GM19351 (cell line): ENCODE results near the gene SFMBT2.

Experiments used
- ATAC-seq: cut with Tn5 transposase; IDR thresholded peaks from one replicate; pipeline ENCODE4 v1.9.1; 2021; ENCODE audit warnings: mild to moderate bottlenecking, moderate library complexity; ENCODE audit not compliant: unreplicated experiment

The SFMBT2 gene

DNA sequence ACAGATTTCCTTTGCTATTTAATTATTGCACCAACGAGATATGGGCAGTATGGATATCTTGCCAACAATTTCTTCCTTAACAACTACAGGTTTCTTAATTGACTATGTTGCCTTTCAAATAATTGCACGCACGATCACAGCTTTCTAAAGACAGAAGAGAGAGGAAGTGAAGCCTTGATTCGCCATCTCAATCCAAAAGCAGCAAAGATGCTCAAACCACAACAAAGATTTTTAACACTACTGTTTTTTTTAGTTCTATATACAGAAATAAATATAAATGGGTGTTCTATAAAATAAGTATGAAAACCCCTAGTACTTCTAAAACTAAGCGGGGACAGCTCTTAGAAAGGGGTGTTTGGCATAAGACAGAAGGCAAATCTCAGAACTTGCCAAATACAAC, 251.3 kb downstream of the SFMBT2 start:
- no peak for ATAC-seq

DNA sequence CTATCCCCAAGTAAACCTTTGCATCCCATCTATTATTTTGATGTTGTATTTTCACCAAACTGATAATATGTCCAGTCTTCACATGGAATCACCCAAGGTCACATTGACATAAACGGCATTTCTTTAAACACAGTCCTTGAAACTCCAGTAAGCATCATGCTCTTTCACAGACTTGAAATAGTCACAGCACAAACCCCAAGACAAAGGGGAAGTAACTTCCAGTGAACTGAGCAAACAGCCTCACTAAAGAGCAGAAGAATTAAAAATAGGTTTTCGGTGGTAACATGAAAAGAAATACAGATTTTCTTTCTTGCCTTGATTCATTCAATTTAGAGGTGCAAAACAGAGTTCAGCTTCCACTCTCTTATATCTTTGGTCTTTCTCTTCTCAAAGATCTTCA, 253.7 kb downstream of the SFMBT2 start:
- ATAC-seq: peak; percentile 77

- ATAC-seq: no peak
Measured at GRCh38 chr10:7153750-7154149, 257.1 kb downstream of the SFMBT2 start.

DNA sequence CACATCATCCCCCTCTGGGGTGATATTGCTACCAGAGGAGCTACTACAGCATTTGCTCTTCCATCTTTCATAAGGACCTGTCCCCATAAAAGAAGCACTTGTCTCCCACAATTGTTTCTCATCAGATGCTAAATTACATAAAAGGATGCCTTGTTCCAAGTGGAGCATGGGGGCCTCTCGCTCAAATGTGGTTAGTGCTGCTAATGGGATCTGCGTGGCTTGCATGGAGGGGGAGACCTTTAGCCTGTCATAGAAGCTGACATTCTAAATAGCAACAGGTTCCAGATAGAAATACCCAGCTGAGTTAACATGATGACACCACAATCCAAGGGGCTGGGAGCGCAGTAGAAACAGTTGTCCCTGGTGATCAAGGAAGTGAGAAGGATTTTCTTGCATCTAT, 257.9 kb downstream of the SFMBT2 start:
- ATAC-seq: no peak

DNA sequence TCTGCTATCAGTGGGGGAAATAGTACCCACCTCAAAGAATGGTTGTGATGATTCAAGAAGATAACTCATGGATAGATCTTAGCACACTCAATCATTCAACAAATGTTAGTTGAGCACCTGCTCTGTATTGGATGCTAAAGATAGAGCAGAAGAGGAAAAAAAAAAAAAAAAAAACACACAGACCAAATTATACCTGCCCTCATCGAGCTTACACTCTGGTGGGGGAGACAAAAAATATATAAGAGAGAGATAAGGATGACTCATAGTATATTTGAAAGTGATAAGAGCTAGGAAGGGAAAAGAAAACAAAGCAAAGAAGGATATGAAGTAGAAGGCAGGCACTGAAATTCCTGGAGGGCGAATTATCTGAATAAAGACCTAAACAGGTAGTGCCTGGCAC, 258.5 kb downstream of the SFMBT2 start:
- ATAC-seq: no peak

DNA sequence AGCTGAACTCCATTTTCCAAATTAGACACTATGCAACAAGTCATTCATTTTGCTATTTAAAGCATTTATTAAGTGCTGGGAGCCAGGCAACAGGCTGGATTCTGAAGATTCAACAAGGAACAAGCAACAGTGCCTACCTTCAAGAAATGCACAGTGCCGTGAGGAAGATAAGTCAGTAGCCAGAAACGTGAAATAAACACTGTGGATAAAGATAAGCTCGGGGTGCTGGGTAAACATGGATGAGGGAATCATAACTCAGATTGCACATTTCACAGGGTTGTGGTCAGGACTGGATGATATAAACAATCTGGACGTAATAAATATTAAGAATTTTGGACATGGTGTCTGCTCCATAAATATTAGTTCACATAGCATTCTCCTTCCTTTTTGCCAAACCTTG, 259.3 kb downstream of the SFMBT2 start:
- ATAC-seq: no peak

GRCh38 chr10:7150349-7150748, 260.5 kb downstream of the SFMBT2 start:
- ATAC-seq: no peak

- ATAC-seq: no peak
Measured at GRCh38 chr10:7146189-7146588, 264.6 kb downstream of the SFMBT2 start.

DNA sequence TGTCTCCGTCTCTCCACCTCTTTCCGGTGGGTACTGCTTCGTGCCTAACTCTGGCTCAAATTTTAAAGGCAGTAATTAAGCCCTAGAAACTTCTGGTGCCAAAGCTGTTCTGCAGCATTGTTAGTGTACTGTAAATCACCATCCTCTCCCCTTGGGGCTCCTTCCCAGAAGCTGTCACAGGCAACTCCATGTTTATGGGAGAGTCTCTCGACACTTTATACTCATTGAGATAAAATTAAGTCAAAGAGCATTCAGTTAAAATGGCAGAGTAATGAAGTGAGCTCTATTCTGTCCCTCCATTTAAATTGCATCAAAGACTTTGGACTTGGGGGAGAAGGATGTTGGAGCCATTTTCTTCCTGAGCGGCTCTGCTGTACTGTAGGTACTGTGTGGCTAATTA, 274.8 kb downstream of the SFMBT2 start:
- ATAC-seq: no peak

GRCh38 chr10:7135188-7135587, 275.6 kb downstream of the SFMBT2 start:
- no peak for ATAC-seq

DNA sequence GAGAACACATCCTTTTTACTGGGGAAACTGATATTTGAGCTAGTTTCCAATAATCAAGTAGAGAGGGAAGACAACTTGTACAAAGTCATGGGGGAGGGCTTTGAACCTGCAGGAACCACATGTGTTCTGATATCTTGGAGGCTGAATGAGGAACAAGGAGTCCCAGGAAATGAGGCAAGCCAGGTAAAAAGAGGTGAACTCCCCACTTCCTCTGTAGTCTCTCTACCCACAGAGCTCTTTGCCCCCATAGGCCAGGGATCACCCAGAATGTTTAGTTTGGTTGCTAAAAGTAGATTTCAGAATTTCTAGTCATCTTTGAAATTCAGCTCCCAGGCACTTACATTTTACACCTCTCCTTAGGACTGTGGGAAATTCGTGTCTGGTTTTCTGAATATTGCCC, 276.4 kb downstream of the SFMBT2 start:
- no peak for ATAC-seq

DNA sequence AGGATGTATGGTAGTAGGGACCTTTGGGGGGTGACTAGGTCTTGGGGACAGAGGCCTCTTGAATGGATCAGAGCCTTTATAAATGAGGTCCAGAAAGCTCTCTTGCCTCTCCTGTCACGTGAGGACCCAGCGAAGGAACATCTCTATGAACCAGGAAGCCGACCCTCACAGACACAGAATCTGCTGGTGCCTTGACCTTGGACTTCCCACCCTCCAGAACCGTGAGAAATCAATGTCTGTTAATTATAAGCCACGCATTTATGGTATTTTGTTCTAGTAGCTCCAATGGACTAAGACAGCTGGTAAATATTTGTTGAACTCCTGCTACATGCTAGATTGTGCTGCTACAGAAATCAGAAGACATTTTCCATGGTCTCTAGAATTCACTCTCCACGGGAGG, 276.9 kb downstream of the SFMBT2 start:
- ATAC-seq: no peak

- ATAC-seq: no peak
Measured at GRCh38 chr10:7133278-7133677, 277.6 kb downstream of the SFMBT2 start.

GRCh38 chr10:7130191-7130911, 280.5 kb downstream of the SFMBT2 start:
- no peak for ATAC-seq

- no peak for ATAC-seq
Measured at GRCh38 chr10:7123774-7124173, 287.1 kb downstream of the SFMBT2 start.

- no peak for ATAC-seq
Measured at GRCh38 chr10:7122561-7122960, 288.3 kb downstream of the SFMBT2 start.

- ATAC-seq: peak; percentile 78
Measured at GRCh38 chr10:7121154-7121797, 289.6 kb downstream of the SFMBT2 start.

DNA sequence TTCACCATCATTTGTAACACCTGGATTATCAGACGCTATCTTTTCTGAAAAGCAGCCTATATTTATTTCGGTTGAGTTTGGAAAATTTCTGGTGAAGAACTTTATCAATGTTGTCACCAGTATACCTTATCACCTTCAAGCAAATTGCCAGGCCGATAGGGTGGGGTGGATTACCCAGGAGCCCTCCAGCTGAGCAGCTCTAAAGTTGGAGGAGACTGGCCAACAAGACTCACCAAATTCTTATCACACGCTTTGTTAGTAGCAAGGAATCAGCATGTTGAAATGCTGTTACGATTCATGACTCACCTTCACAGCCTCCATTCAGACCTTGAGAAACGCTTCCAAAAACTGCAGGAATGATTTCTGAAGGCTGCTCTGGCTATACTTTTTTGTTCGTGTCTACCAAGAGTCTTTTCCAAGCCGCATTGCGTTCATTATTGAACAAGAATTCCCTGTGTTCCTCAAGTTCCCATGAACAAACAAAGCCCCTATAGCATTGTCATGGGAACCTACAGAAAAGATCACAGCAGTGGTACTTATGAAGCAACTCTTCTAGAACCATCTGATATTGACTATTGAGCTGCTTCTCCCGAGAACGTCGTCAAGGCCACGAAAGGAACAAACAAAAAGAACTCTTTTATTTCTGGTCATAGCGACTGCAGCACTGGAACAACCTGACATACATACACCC, 291.4 kb downstream of the SFMBT2 start:
- ATAC-seq: no peak

- ATAC-seq: no peak
Measured at GRCh38 chr10:7117806-7118674, 292.8 kb downstream of the SFMBT2 start.

DNA sequence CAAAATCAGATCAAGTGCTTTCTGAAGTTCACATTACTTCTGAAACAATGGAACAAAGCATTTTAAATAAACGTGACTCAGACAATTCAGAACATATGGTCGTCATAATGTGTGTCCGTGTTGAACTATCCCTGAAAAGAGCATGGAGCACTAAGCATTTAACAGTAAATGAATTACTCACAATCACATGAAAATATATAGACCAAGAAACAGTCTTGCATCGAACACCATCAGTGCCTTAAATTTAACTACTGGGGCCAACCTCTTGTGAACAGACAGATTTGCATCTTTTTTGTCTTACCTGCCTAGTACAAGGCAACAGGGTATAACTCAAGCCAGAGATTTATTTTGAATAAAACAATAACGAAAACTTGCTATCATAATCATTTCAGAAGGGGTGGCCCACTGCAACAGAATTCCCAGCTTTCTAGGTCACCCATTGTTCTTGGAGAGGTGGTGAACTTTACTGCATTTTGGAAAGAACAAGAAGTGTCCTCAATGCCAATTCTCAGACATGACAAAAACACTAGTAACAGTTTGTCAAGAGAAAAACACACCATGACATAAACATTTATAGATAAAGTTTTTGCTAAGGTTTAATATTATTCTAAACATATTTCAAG, 293.5 kb downstream of the SFMBT2 start:
- ATAC-seq: no peak

DNA sequence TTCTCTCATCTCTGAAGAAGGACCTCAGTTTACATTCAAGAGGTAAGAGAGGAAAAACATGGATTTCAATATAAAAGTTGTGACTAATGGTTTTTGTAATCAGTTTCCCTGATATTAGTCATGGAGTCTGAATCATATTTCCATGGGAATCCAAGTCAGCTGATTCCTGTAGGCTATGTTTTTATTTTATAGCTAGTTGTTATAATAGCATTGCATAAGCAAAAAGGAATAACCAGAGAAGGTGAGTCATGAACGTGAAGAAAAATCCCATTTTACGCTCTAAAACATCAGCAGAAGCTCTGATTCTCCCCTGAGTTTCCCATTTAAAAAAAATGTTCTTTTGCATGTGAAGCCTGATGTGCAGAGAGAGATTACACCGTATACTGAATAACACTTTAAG, 299.3 kb downstream of the SFMBT2 start:
- no peak for ATAC-seq
